Gastroesophageal sphincter (tissue), 3 donors: ENCODE data around the gene HAP1.

Source experiments
- CTCF ChIP-seq, 4 experiments: fragments of 200-600 bp in 2 of 4; fragments of 450-650 bp in 2 of 4; sonication (generic) in 1 of 4; IDR thresholded peaks; one replicate each; pipeline ENCODE4 v1.5.1; 2017 to 2019; ENCODE audit warnings: antibody characterized with exemption in 4 of 4, mild to moderate bottlenecking in 2 of 4, moderate library complexity in 2 of 4
- POLR2A ChIP-seq, 2 donors: fragments of 450-650 bp; IDR thresholded peaks; one replicate each; pipeline ENCODE4 v1.6.1; 2017; ENCODE audit warnings: antibody characterized with exemption in 2 of 2, mild to moderate bottlenecking in 2 of 2, moderate library complexity in 1 of 2
- POLR2AphosphoS5 ChIP-seq: sonication (generic); formaldehyde crosslinking; IDR thresholded peaks from one replicate; pipeline ENCODE4 v1.6.1; 2017; ENCODE audit warnings: antibody characterized with exemption

GRCh38 chr17:41754066-41754465 is 19.6 kb upstream of the HAP1 start:
- no peak for TF ChIP-seq POLR2A (IDR thresholded peaks at IDR 0.05)
- no peak for TF ChIP-seq CTCF (IDR thresholded peaks at IDR 0.05)
- TF ChIP-seq POLR2AphosphoS5, result no peak
